BE2C (cell line): ENCODE measurements around the gene TAF11L12. TPM values are rescaled to one million over a fixed set of nuclear protein-coding genes. Genes with fewer than 3 reads are reported as not detected.
"Not testable (repeated sequence)": the region's sequence is repeated elsewhere in the genome, so short reads cannot be mapped to it uniquely, and the experiment has no call there.

ENCODE experiments used
- DNase-seq: peaks from one replicate; pipeline ENCODE4 v3.0.0-alpha.2; 2020
- H3K27me3 ChIP-seq: fragments of 250-450 bp; sonication (Bioruptor Pico); 2 replicates; pipeline ENCODE4 v1.5.1; 2020; ENCODE audit warnings: mild to moderate bottlenecking
- H3K36me3 ChIP-seq: fragments of 250-450 bp; sonication (Bioruptor Pico); 2 replicates; pipeline ENCODE4 v1.5.1; 2020; ENCODE audit warnings: mild to moderate bottlenecking
- H3K4me1 ChIP-seq: fragments of 250-450 bp; sonication (Bioruptor Pico); 2 replicates; pipeline ENCODE4 v1.5.1; 2020
- H3K4me3 ChIP-seq: 2 replicates; pipeline ENCODE4 v1.5.1; 2011; ENCODE audit warnings: low read depth, low read length
- H3K9me3 ChIP-seq: fragments of 250-450 bp; sonication (Bioruptor Pico); 2 replicates; pipeline ENCODE4 v1.5.1; 2020
- CTCF ChIP-seq: IDR thresholded peaks from 2 replicates; pipeline ENCODE4 v1.5.1; 2012; ENCODE audit warnings: mild to moderate bottlenecking, low read depth, low read length
- polyA plus RNA-seq: library from polyadenylated mRNA; unstranded; fragments of >200 nt; gene quantifications from one replicate; pipeline ENCODE4 v1.2.1, GENCODE V29; 2012; ENCODE audit warnings: low read depth, missing spikeins; ENCODE audit not compliant: insufficient read length, insufficient read depth

The TAF11L12 gene
- polyA plus RNA-seq, result not detected

DNA sequence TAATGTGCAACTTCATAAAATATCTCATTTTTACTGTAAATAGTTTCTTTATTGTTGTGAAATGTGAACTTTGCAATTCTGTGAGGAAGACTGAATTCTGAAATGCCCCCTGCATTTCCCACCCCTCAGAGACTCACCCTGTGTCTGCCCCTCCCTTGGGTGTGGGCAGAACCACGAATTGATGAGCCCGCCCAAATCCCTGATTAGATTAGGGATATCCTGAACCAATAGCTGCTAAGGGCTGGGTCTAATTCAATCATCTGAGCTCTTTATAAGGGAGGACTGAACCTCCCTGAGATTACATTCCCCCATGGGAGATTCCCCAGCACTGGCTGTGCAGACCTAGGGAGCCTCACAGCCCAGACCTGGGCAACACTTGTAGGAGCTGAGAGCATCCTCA lies at the start of gene TAF11L12:
Gene TAF11L12 (plus strand): TSS at position 301 of the 400 bp plus-strand sequence.
- DNase-seq, H3K9me3 ChIP-seq, H3K36me3 ChIP-seq, H3K4me1 ChIP-seq, H3K4me3 ChIP-seq, H3K27me3 ChIP-seq: not testable (repeated sequence)

GRCh38 chr5:17585658-17586057 lies 24.5 kb upstream of the TAF11L12 start, which contains the start of gene TAF11L7:
TAF11L7 (minus strand) TSS chr5:17585758.
- not testable (repeated sequence) for DNase-seq, H3K9me3 ChIP-seq, H3K4me1 ChIP-seq, H3K27me3 ChIP-seq, H3K36me3 ChIP-seq, H3K4me3 ChIP-seq

GRCh38 chr5:17590860-17591259 lies 19.3 kb upstream of the TAF11L12 start, which contains the start of gene TAF11L8:
TAF11L8 (minus strand) TSS chr5:17590960.
- not testable (repeated sequence) for H3K4me1 ChIP-seq, H3K36me3 ChIP-seq, H3K27me3 ChIP-seq, H3K9me3 ChIP-seq, H3K4me3 ChIP-seq, DNase-seq

GRCh38 chr5:17594255-17594654 lies 15.9 kb upstream of the TAF11L12 start, which contains the start of gene TAF11L9:
TAF11L9 (minus strand) TSS chr5:17594394.
- H3K4me1 ChIP-seq, H3K9me3 ChIP-seq, H3K27me3 ChIP-seq, H3K36me3 ChIP-seq, H3K4me3 ChIP-seq, DNase-seq: not testable (repeated sequence)

DNA sequence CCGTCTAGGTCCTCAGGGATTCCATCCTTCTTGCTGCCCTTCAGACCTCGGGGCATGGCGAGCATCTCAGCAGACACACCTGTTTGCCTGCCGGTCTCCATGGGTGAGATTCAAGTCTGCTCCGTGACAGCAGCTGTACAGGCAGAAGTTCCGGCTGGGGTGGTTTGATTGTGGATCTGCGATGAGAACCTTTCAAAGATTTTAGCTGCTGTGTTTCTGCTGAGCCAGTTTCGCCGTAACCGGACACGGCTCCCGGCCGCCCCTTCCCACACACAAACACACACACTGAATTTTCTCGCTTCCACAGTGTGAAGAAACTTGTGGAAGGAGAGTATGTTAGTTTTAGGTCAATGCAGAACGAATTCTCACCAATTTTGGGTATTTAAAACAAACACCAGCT lies 12.5 kb upstream of the TAF11L12 start, which contains the start of gene TAF11L10:
Gene TAF11L10 (minus strand): TSS at position 101 of the 400 bp plus-strand sequence.
- H3K4me1 ChIP-seq, DNase-seq, H3K27me3 ChIP-seq, H3K9me3 ChIP-seq, H3K36me3 ChIP-seq, H3K4me3 ChIP-seq: not testable (repeated sequence)

DNA sequence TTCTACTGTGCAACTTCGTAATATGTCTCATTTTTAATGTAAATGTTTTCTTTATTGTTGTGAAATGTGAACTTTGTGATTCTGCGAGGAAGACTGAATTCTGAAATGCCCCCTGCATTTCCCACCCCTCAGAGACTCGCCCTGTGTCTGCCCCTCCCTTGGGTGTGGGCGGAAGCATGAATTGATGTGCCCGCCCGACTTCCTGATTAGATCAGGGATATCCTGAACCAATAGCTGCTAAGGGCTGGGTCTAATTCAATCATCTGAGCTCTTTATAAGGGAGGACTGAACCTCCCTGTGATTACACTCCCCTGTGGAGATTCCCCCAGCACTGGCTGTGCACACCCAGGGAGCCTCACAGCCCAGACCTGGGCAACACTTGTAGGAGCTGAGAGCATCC lies 6.3 kb upstream of the TAF11L12 start, which contains the start of gene TAF11L11:
Gene TAF11L11 (plus strand): TSS at position 304 of the 400 bp plus-strand sequence.
- H3K27me3 ChIP-seq, DNase-seq: not testable (repeated sequence)

GRCh38 chr5:17604951-17605350 lies 5.2 kb upstream of the TAF11L12 start:
- no peak for TF ChIP-seq CTCF
- H3K4me3 ChIP-seq, result no peak overlapping the region
- no peaks in the 10 kb centered on the region for H3K4me1 ChIP-seq
- H3K27me3 ChIP-seq, result no peaks in the 10 kb centered on the region
- H3K36me3 ChIP-seq, result no peaks in the 10 kb centered on the region
- DNase-seq, result no peak
- H3K9me3 ChIP-seq, result no peaks in the 10 kb centered on the region

More for the DNA sequence above, 6.3 kb upstream of the TAF11L12 start, which contains the start of gene TAF11L11:
- H3K9me3 ChIP-seq, H3K36me3 ChIP-seq, H3K4me3 ChIP-seq, H3K4me1 ChIP-seq: not testable (repeated sequence)

DNA sequence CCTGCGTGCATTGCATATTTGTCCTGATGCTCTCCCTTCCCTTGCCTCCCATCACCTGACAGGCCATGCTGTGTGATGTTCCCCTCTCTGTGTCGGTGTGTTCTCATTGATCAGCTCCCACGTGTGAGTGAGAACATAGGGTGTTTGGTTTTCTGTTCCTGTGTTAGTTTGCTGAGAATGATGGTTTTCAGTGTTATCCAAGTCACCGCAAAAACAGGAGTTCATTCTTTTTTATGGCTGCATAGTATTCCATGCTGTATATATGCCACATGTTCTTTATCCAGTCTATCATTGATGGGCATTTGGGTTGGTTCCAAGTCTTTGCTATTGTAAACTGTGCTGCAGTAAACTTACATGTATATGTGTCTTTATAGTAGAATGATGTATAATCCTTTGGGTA lies 2.7 kb upstream of the TAF11L12 start:
- DNase-seq, H3K4me3 ChIP-seq, H3K9me3 ChIP-seq, H3K4me1 ChIP-seq, H3K27me3 ChIP-seq, H3K36me3 ChIP-seq: not testable (repeated sequence)

- Histone ChIP-seq H3K4me3 (no peak overlapping the region), H3K36me3 (no peaks in the 10 kb centered on the region), H3K27me3 (no peaks in the 10 kb centered on the region), H3K4me1 (no peaks in the 10 kb centered on the region), H3K9me3 (no peaks in the 10 kb centered on the region)
- DNase-seq, result no peak
- no peak for TF ChIP-seq CTCF
Measured at GRCh38 chr5:17614872-17615605, 4.8 kb downstream of the TAF11L12 start.

- no peak overlapping the region for H3K4me3 ChIP-seq
- no peak for DNase-seq
- TF ChIP-seq CTCF, result no peak
- no peaks in the 10 kb centered on the region for H3K36me3 ChIP-seq
- H3K27me3 ChIP-seq, result no peaks in the 10 kb centered on the region
- no peaks in the 10 kb centered on the region for H3K9me3 ChIP-seq
- no peaks in the 10 kb centered on the region for H3K4me1 ChIP-seq
Measured at GRCh38 chr5:17619354-17619753, 9.2 kb downstream of the TAF11L12 start.
